ENCODE results near the gene CAMTA1.

The CAMTA1 gene

GRCh38 chr1:6939363-6939762 is 154.1 kb downstream of the CAMTA1 start:
- H3K4ac ChIP-seq (ENCODE audit: low read depth, low read length): no peak overlapping the region
- H3K36me3 ChIP-seq (ENCODE audit: control insufficient read depth in 1 of 2, insufficient read depth in 2 of 2, low read length in 2 of 2): no peaks in the 10 kb centered on the region
- no peaks in the 10 kb centered on the region for H3K4me1 ChIP-seq (ENCODE audit: control insufficient read depth in 1 of 2, insufficient read depth in 2 of 2, low read length in 2 of 2)
- no peak overlapping the region for H2BK5ac ChIP-seq (ENCODE audit: low read depth, low read length, poor library complexity)
- no peak for DNase-seq
- H3K4me3 ChIP-seq (ENCODE audit: low read depth, low read length): no peak overlapping the region
- no peak overlapping the region for H3K18ac ChIP-seq (ENCODE audit: low read length)
- no peak overlapping the region for H3K14ac ChIP-seq (ENCODE audit: low read length)
- H4K8ac ChIP-seq (ENCODE audit: low read depth, low read length): no peak overlapping the region
- no peaks in the 10 kb centered on the region for H3K79me2 ChIP-seq (ENCODE audit: control insufficient read depth, insufficient read depth, low read length, poor library complexity)
- H3K9ac ChIP-seq (ENCODE audit: low read length): no peak overlapping the region
- no peaks in the 10 kb centered on the region for H3K27me3 ChIP-seq (ENCODE audit: insufficient read depth, low read length)
- no peak overlapping the region for H4K91ac ChIP-seq (ENCODE audit: low read depth, low read length)
- H3K27ac ChIP-seq (ENCODE audit: low read depth, low read length): no peak overlapping the region
- H3K9me3 ChIP-seq (ENCODE audit: insufficient read depth, low read depth, low read length): peaks cover 12% of the 10 kb centered on the region
- H2AK5ac ChIP-seq (ENCODE audit: low read length): no peak overlapping the region
- H2BK12ac ChIP-seq (ENCODE audit: low read length): no peak overlapping the region
- H4K12ac ChIP-seq (ENCODE audit: low read depth, low read length): no peak overlapping the region
- no peak overlapping the region for H3K23ac ChIP-seq (ENCODE audit: low read length)
- no peak overlapping the region for H3K4me2 ChIP-seq (ENCODE audit: low read length)
- H2AFZ ChIP-seq (ENCODE audit: insufficient read depth, low read length, poor library complexity): no peak overlapping the region
- no peak overlapping the region for H2BK120ac ChIP-seq (ENCODE audit: insufficient read depth, low read length, poor library complexity)
- H3K79me1 ChIP-seq (ENCODE audit: low read length): no peaks in the 10 kb centered on the region
- WGBS (ENCODE audit: extremely low coverage, insufficient coverage, insufficient read length): no CpG with 5 or more reads among the region's 5 CpGs

GRCh38 chr1:6941786-6942185 is 156.5 kb downstream of the CAMTA1 start:
- Histone ChIP-seq H4K91ac (ENCODE audit: low read depth, low read length) (no peak overlapping the region), H3K4ac (ENCODE audit: low read depth, low read length) (no peak overlapping the region), H3K27me3 (ENCODE audit: insufficient read depth, low read length) (no peaks in the 10 kb centered on the region), H3K79me2 (ENCODE audit: control insufficient read depth, insufficient read depth, low read length, poor library complexity) (no peaks in the 10 kb centered on the region), H2AFZ (ENCODE audit: insufficient read depth, low read length, poor library complexity) (no peak overlapping the region), H3K4me2 (ENCODE audit: low read length) (no peak overlapping the region), H3K4me1 (ENCODE audit: control insufficient read depth in 1 of 2, insufficient read depth in 2 of 2, low read length in 2 of 2) (no peaks in the 10 kb centered on the region), H3K18ac (ENCODE audit: low read length) (no peak overlapping the region), H4K12ac (ENCODE audit: low read depth, low read length) (no peak overlapping the region), H3K23ac (ENCODE audit: low read length) (peak overlapping the region; percentile 5), H2AK5ac (ENCODE audit: low read length) (no peak overlapping the region), H2BK120ac (ENCODE audit: insufficient read depth, low read length, poor library complexity) (no peak overlapping the region), H3K9me3 (ENCODE audit: insufficient read depth, low read depth, low read length) (peaks cover 12% of the 10 kb centered on the region), H3K4me3 (ENCODE audit: low read depth, low read length) (peak overlapping the region; percentile 8), H2BK5ac (ENCODE audit: low read depth, low read length, poor library complexity) (no peak overlapping the region), H3K36me3 (ENCODE audit: control insufficient read depth in 1 of 2, insufficient read depth in 2 of 2, low read length in 2 of 2) (no peaks in the 10 kb centered on the region), H3K79me1 (ENCODE audit: low read length) (no peaks in the 10 kb centered on the region), H2BK12ac (ENCODE audit: low read length) (no peak overlapping the region), H3K14ac (ENCODE audit: low read length) (no peak overlapping the region), H3K9ac (ENCODE audit: low read length) (no peak overlapping the region), H4K8ac (ENCODE audit: low read depth, low read length) (no peak overlapping the region), H3K27ac (ENCODE audit: low read depth, low read length) (no peak overlapping the region)
- DNase-seq: no peak
- WGBS (ENCODE audit: extremely low coverage, insufficient coverage, insufficient read length): no CpG with 5 or more reads among the region's 5 CpGs

- no peaks in the 10 kb centered on the region for H3K27me3 ChIP-seq (ENCODE audit: insufficient read depth, low read length)
- no peak overlapping the region for H3K9ac ChIP-seq (ENCODE audit: low read length)
- no CpG with 5 or more reads among the region's 9 CpGs for WGBS (ENCODE audit: extremely low coverage, insufficient coverage, insufficient read length)
Measured at GRCh38 chr1:6942990-6943389, 157.7 kb downstream of the CAMTA1 start.

GRCh38 chr1:6944434-6944833 is 159.2 kb downstream of the CAMTA1 start:
- Histone ChIP-seq H3K9ac (ENCODE audit: low read length) (no peak overlapping the region), H3K27me3 (ENCODE audit: insufficient read depth, low read length) (no peaks in the 10 kb centered on the region), H4K91ac (ENCODE audit: low read depth, low read length) (no peak overlapping the region), H4K12ac (ENCODE audit: low read depth, low read length) (no peak overlapping the region), H2AK5ac (ENCODE audit: low read length) (no peak overlapping the region), H3K23ac (ENCODE audit: low read length) (no peak overlapping the region), H3K79me1 (ENCODE audit: low read length) (no peaks in the 10 kb centered on the region), H3K4me2 (ENCODE audit: low read length) (no peak overlapping the region), H2BK5ac (ENCODE audit: low read depth, low read length, poor library complexity) (no peak overlapping the region), H3K9me3 (ENCODE audit: insufficient read depth, low read depth, low read length) (peaks cover 4% of the 10 kb centered on the region), H4K8ac (ENCODE audit: low read depth, low read length) (no peak overlapping the region), H3K36me3 (ENCODE audit: control insufficient read depth in 1 of 2, insufficient read depth in 2 of 2, low read length in 2 of 2) (no peaks in the 10 kb centered on the region), H2AFZ (ENCODE audit: insufficient read depth, low read length, poor library complexity) (no peak overlapping the region), H2BK120ac (ENCODE audit: insufficient read depth, low read length, poor library complexity) (no peak overlapping the region), H3K79me2 (ENCODE audit: control insufficient read depth, insufficient read depth, low read length, poor library complexity) (no peaks in the 10 kb centered on the region), H3K27ac (ENCODE audit: low read depth, low read length) (no peak overlapping the region), H3K4me3 (ENCODE audit: low read depth, low read length) (no peak overlapping the region), H2BK12ac (ENCODE audit: low read length) (no peak overlapping the region), H3K4me1 (ENCODE audit: control insufficient read depth in 1 of 2, insufficient read depth in 2 of 2, low read length in 2 of 2) (no peaks in the 10 kb centered on the region), H3K4ac (ENCODE audit: low read depth, low read length) (no peak overlapping the region), H3K18ac (ENCODE audit: low read length) (no peak overlapping the region), H3K14ac (ENCODE audit: low read length) (no peak overlapping the region)
- no peak for DNase-seq
- WGBS (ENCODE audit: extremely low coverage, insufficient coverage, insufficient read length): no CpG with 5 or more reads among the region's 9 CpGs

More at GRCh38 chr1:6942990-6943389, 157.7 kb downstream of the CAMTA1 start:
- H3K4ac ChIP-seq (ENCODE audit: low read depth, low read length): no peak overlapping the region
- H3K79me1 ChIP-seq (ENCODE audit: low read length): no peaks in the 10 kb centered on the region
- H2BK120ac ChIP-seq (ENCODE audit: insufficient read depth, low read length, poor library complexity): no peak overlapping the region
- no peaks in the 10 kb centered on the region for H3K79me2 ChIP-seq (ENCODE audit: control insufficient read depth, insufficient read depth, low read length, poor library complexity)
- DNase-seq: no peak
- no peak overlapping the region for H3K18ac ChIP-seq (ENCODE audit: low read length)
- no peak overlapping the region for H2AFZ ChIP-seq (ENCODE audit: insufficient read depth, low read length, poor library complexity)
- H2BK5ac ChIP-seq (ENCODE audit: low read depth, low read length, poor library complexity): no peak overlapping the region
- H3K9me3 ChIP-seq (ENCODE audit: insufficient read depth, low read depth, low read length): peaks cover 8% of the 10 kb centered on the region
- no peak overlapping the region for H4K12ac ChIP-seq (ENCODE audit: low read depth, low read length)
- H4K8ac ChIP-seq (ENCODE audit: low read depth, low read length): no peak overlapping the region
- H4K91ac ChIP-seq (ENCODE audit: low read depth, low read length): no peak overlapping the region
- no peaks in the 10 kb centered on the region for H3K4me1 ChIP-seq (ENCODE audit: control insufficient read depth in 1 of 2, insufficient read depth in 2 of 2, low read length in 2 of 2)
- H3K4me2 ChIP-seq (ENCODE audit: low read length): no peak overlapping the region
- H3K36me3 ChIP-seq (ENCODE audit: control insufficient read depth in 1 of 2, insufficient read depth in 2 of 2, low read length in 2 of 2): no peaks in the 10 kb centered on the region
- no peak overlapping the region for H2AK5ac ChIP-seq (ENCODE audit: low read length)
- H3K27ac ChIP-seq (ENCODE audit: low read depth, low read length): no peak overlapping the region
- H3K14ac ChIP-seq (ENCODE audit: low read length): no peak overlapping the region
- H3K4me3 ChIP-seq (ENCODE audit: low read depth, low read length): no peak overlapping the region
- no peak overlapping the region for H2BK12ac ChIP-seq (ENCODE audit: low read length)
- no peak overlapping the region for H3K23ac ChIP-seq (ENCODE audit: low read length)
